ENCODE results near the gene VOPP1.

Gene VOPP1

DNA sequence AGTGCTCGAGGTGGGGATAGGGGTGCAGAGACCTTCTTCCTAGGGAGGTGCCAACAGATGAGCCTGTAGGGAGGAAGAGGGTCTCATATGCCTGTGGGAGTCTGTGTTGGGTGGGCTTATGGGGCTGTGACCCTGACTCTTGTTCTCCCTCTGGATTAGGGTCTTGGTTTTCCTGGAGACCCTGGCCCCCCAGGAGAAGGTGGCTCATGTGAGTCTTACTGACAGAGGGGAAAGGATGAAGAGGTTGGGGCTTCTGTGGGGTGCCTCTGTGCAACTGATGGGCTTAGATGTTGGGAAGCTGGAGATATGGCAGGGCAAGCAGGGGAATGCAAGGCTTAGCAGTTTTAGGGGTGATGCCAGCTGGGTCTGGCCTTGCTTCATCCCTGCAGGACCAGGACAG, 20.2 kb upstream of the VOPP1 start:
- H3K4me1 ChIP-seq (ENCODE audit: low read length) = peaks cover 15% of the 10 kb centered on the region
- DNase-seq = no peak
- H3K4me3 ChIP-seq (ENCODE audit: low read length) = no peak overlapping the region
- no peaks in the 10 kb centered on the region for H3K27me3 ChIP-seq (replicated peaks; ENCODE audit: insufficient read depth, low read length)
- H3K36me3 ChIP-seq (replicated peaks; ENCODE audit: insufficient read depth, low read length) = no peaks in the 10 kb centered on the region
- H4K20me1 ChIP-seq (ENCODE audit: insufficient read depth, low read length) = no peaks in the 10 kb centered on the region
- H3K79me2 ChIP-seq (ENCODE audit: low read length) = no peaks in the 10 kb centered on the region
- no peaks in the 10 kb centered on the region for H3K9me3 ChIP-seq (replicated peaks; ENCODE audit: insufficient read depth, low read length)
- no peak overlapping the region for H3K4me2 ChIP-seq (ENCODE audit: low read depth, low read length)
- TF ChIP-seq EZH2 (optimal IDR thresholded peaks at IDR 0.05; ENCODE audit: low read depth, low read length) (no peak), EZH2phosphoT487 (IDR thresholded peaks at IDR 0.05; ENCODE audit: low read length) (no peak)
- TF ChIP-seq, protein P1, sequence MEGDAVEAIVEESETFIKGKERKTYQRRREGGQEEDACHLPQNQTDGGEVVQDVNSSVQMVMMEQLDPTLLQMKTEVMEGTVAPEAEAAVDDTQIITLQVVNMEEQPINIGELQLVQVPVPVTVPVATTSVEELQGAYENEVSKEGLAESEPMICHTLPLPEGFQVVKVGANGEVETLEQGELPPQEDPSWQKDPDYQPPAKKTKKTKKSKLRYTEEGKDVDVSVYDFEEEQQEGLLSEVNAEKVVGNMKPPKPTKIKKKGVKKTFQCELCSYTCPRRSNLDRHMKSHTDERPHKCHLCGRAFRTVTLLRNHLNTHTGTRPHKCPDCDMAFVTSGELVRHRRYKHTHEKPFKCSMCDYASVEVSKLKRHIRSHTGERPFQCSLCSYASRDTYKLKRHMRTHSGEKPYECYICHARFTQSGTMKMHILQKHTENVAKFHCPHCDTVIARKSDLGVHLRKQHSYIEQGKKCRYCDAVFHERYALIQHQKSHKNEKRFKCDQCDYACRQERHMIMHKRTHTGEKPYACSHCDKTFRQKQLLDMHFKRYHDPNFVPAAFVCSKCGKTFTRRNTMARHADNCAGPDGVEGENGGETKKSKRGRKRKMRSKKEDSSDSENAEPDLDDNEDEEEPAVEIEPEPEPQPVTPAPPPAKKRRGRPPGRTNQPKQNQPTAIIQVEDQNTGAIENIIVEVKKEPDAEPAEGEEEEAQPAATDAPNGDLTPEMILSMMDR (IDR thresholded peaks at IDR 0.05; ENCODE audit: low read length) = no peak
- H3K9me2 ChIP-seq (replicated peaks; ENCODE audit: insufficient read depth, low read length) = no peaks in the 10 kb centered on the region
- H3K27ac ChIP-seq (ENCODE audit: low read length) = no peak overlapping the region
- no peaks in the 10 kb centered on the region for H3F3A ChIP-seq (ENCODE audit: insufficient read depth, low read length)
- no peak overlapping the region for H3K9ac ChIP-seq (ENCODE audit: low read length)
- H2AFZ ChIP-seq (ENCODE audit: low read length) = no peak overlapping the region

DNA sequence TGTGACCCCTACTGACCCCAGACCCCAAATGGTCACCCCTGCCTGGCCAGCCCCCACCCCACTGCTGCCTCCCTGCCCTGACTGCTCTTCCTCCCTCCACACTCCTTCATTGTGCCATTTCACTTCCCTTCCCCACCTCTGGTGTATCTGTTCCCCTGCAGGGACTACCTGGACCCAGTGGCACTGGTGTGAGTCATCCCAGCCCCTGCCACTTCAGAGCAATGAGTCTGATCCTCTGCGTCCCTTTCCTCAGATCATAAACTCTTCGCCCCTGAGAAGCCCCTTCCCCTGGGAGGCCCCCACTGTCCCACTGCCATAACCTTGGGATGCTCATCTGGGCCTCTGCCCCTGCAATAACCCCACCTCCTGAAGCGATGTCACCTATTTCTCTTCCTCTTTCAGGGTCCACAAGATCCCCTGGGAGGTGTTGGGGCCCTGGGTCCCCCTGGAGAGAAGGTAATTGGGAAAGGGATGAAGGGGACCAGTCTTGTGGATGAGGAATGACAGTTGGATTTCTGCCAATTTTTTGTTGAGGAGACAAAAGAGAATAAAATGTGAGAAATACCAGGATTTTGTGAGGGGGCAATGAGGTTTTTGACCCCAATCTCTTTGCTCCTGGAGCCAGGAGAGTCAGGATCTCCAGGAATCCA, 19.1 kb upstream of the VOPP1 start:
- Histone ChIP-seq H3K9me3 (replicated peaks; ENCODE audit: insufficient read depth, low read length) (no peaks in the 10 kb centered on the region), H3K27me3 (replicated peaks; ENCODE audit: insufficient read depth, low read length) (no peaks in the 10 kb centered on the region), H3K36me3 (replicated peaks; ENCODE audit: insufficient read depth, low read length) (no peaks in the 10 kb centered on the region), H3K4me2 (ENCODE audit: low read depth, low read length) (no peak overlapping the region), H3K4me3 (ENCODE audit: low read length) (no peak overlapping the region), H3K9me2 (replicated peaks; ENCODE audit: insufficient read depth, low read length) (no peaks in the 10 kb centered on the region), H3K79me2 (ENCODE audit: low read length) (no peaks in the 10 kb centered on the region), H4K20me1 (ENCODE audit: insufficient read depth, low read length) (no peaks in the 10 kb centered on the region), H3F3A (ENCODE audit: insufficient read depth, low read length) (no peaks in the 10 kb centered on the region), H2AFZ (ENCODE audit: low read length) (no peak overlapping the region), H3K9ac (ENCODE audit: low read length) (no peak overlapping the region), H3K4me1 (ENCODE audit: low read length) (peaks cover 6% of the 10 kb centered on the region), H3K27ac (ENCODE audit: low read length) (no peak overlapping the region)
- DNase-seq = no peak
- TF ChIP-seq, protein P1 (IDR thresholded peaks at IDR 0.05; ENCODE audit: low read length) = no peak
- TF ChIP-seq EZH2phosphoT487 (IDR thresholded peaks at IDR 0.05; ENCODE audit: low read length) (no peak), EZH2 (optimal IDR thresholded peaks at IDR 0.05; ENCODE audit: low read depth, low read length) (no peak)

DNA sequence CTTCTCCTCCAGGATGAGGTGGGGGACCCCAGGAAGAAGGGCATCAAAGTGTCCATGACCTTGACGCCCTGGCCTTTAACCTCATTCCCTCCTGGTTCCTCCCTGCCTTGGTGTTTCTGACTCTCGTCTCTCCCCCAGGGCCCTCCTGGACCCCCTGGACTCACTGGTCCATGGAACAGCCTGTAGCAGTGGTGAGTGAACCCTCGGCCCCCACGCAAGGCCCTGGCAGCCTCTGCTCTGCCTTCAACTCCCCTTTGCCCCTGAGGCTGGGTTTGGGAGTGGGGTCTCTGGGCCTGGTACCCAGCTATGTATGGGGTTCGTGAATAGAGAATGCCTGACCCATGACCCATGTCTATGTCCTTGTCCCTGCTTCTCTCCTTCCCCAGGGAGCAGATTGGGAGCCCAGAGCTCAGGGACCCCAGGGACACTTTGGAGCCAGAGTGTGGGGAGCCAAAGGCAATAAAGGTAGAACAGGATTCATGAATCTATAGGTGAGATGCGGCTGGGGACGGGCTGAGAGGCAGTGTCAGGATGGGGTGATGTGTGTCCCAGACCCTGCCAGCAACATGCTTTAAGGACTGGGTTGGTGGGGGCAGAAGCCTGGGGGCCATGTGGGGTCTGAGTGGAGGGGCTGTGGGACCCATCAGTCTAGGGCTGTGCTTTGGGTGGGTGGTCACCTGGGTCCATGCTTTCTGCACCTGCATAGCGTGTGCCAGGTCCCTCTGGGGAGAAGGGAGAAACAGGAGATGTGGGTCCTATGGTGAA, 18.4 kb upstream of the VOPP1 start:
- no peaks in the 10 kb centered on the region for H3K27me3 ChIP-seq (replicated peaks; ENCODE audit: insufficient read depth, low read length)
- H3K9ac ChIP-seq (ENCODE audit: low read length) = no peak overlapping the region
- no peaks in the 10 kb centered on the region for H4K20me1 ChIP-seq (ENCODE audit: insufficient read depth, low read length)
- H3K27ac ChIP-seq (ENCODE audit: low read length) = no peak overlapping the region
- H3K4me1 ChIP-seq (ENCODE audit: low read length) = peaks cover 6% of the 10 kb centered on the region
- H2AFZ ChIP-seq (ENCODE audit: low read length) = no peak overlapping the region
- TF ChIP-seq, protein P1 (IDR thresholded peaks at IDR 0.05; ENCODE audit: low read length) = no peak
- TF ChIP-seq EZH2phosphoT487 (IDR thresholded peaks at IDR 0.05; ENCODE audit: low read length) = no peak
- TF ChIP-seq EZH2 (optimal IDR thresholded peaks at IDR 0.05; ENCODE audit: low read depth, low read length) = no peak
- no peak for DNase-seq
- no peaks in the 10 kb centered on the region for H3K79me2 ChIP-seq (ENCODE audit: low read length)
- H3K36me3 ChIP-seq (replicated peaks; ENCODE audit: insufficient read depth, low read length) = no peaks in the 10 kb centered on the region
- no peak overlapping the region for H3K4me2 ChIP-seq (ENCODE audit: low read depth, low read length)
- H3K4me3 ChIP-seq (ENCODE audit: low read length) = no peak overlapping the region
- H3K9me2 ChIP-seq (replicated peaks; ENCODE audit: insufficient read depth, low read length) = no peaks in the 10 kb centered on the region
- H3F3A ChIP-seq (ENCODE audit: insufficient read depth, low read length) = no peaks in the 10 kb centered on the region
- H3K9me3 ChIP-seq (replicated peaks; ENCODE audit: insufficient read depth, low read length) = no peaks in the 10 kb centered on the region
